SH-SY5Y (cell line): ENCODE data around the gene MEGF6.

ENCODE experiments used
- GATA2 ChIP-seq: IDR thresholded peaks from 2 replicates; pipeline ENCODE4 v1.6.1; 2011; ENCODE audit warnings: mild to moderate bottlenecking, low read depth, low read length
- GATA3 ChIP-seq: IDR thresholded peaks from 2 replicates; pipeline ENCODE4 v1.6.1; 2011; ENCODE audit warnings: low read depth, mild to moderate bottlenecking, low read length, moderate library complexity

- TF ChIP-seq GATA2 = no peak
- TF ChIP-seq GATA3 = no peak
Observed at GRCh38 chr1:3640121-3640837, 29.0 kb upstream of the MEGF6 start.
